GM13977 (cell line): Measurements from ENCODE around the gene TMEM163.

Source experiments
- DNase-seq: peaks from one replicate; pipeline ENCODE4 v3.0.0; 2012; ENCODE audit warnings: low spot score
- in situ Hi-C: fragments of 300-500 bp; cut with MboI; formaldehyde crosslinking; loops from one replicate; pipeline ENCODE4 v1.12.0; 2022; ENCODE audit warnings: low sequenced_read_pairs, low pct_unique_long_range_greater_than_20kb, mixed read lengths, inconsistent platforms; ENCODE audit not compliant: unreplicated experiment
- TF ChIP-seq, protein P1 (sequence below): IDR thresholded peaks from 2 replicates; pipeline ENCODE4 v1.5.1; 2012; ENCODE audit warnings: mild to moderate bottlenecking, control low read depth; ENCODE audit not compliant: insufficient read depth; ENCODE audit errors: extremely low read depth, missing control alignments

The TMEM163 gene

GRCh38 chr2:134716721-134717243 lies 2.0 kb downstream of the TMEM163 start:
- TF ChIP-seq, protein P1, sequence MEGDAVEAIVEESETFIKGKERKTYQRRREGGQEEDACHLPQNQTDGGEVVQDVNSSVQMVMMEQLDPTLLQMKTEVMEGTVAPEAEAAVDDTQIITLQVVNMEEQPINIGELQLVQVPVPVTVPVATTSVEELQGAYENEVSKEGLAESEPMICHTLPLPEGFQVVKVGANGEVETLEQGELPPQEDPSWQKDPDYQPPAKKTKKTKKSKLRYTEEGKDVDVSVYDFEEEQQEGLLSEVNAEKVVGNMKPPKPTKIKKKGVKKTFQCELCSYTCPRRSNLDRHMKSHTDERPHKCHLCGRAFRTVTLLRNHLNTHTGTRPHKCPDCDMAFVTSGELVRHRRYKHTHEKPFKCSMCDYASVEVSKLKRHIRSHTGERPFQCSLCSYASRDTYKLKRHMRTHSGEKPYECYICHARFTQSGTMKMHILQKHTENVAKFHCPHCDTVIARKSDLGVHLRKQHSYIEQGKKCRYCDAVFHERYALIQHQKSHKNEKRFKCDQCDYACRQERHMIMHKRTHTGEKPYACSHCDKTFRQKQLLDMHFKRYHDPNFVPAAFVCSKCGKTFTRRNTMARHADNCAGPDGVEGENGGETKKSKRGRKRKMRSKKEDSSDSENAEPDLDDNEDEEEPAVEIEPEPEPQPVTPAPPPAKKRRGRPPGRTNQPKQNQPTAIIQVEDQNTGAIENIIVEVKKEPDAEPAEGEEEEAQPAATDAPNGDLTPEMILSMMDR: no peak
- in situ Hi-C loops: no loop called here
- no peak for DNase-seq

GRCh38 chr2:134715932-134716643 lies 2.7 kb downstream of the TMEM163 start:
- no peak for DNase-seq
- in situ Hi-C loops: no loop called here
- TF ChIP-seq, protein P1: no peak

- in situ Hi-C loops: no loop called here
- DNase-seq: no peak
- TF ChIP-seq, protein P1: no peak
These were observed 4.6 kb downstream of the TMEM163 start for GRCh38 chr2:134714228-134714627.

- TF ChIP-seq, protein P1: no peak
- in situ Hi-C loops: no loop called here
- no peak for DNase-seq
These were observed 5.2 kb downstream of the TMEM163 start for GRCh38 chr2:134713606-134714005.

DNA sequence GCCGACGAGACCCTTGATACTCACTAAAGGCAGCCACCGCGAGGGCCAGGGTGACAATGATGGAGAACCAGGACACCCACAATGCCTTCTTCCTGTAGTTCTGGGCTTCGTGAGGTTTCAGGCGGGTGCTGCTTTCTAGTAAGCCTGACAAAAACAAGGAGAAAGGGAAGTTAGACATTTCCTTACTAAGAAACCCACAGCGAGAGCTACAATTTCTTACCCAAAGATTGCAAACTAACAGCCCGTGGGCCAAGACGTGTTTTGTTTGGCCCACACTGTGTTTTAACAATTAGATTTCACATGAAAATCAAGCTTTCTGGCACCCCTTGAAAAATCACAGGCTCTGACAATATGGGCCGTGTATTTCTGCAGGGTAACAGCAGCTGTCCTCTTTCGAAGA lies 5.6 kb downstream of the TMEM163 start:
- DNase-seq: no peak
- in situ Hi-C loops: no loop called here
- TF ChIP-seq, protein P1: no peak

DNA sequence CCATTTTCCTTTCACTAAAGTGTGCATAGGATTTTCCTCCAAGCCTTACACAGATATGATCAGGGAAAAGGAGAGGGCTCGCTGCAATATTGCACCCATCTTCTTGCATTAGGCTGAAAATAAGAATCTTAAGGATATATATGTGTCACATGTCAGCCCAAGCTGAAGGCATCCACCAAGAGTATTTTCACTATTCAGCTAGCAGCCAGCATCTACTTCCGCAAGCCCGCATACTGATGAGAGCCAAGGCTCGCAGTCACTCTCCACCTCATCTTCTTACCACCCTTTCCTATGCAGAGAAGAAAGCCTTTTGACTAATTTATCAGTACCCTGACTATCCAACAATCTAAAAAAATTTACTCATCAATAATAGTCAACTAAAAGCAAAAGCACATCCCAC lies 6.1 kb downstream of the TMEM163 start:
- TF ChIP-seq, protein P1: no peak
- DNase-seq: no peak
- in situ Hi-C loops: no loop called here

- TF ChIP-seq, protein P1: no peak
- DNase-seq: no peak
- in situ Hi-C loops: no loop called here
These were observed 6.5 kb downstream of the TMEM163 start for GRCh38 chr2:134712299-134712698.
